H1 (cell line): ENCODE results near the gene GP9. TPM values are rescaled to one million over a fixed set of nuclear protein-coding genes. Genes with fewer than 3 reads are reported as not detected.

Experiments
- ASH2L ChIP-seq: fragments of 200-600, 300-600 bp; sonication (generic); IDR thresholded peaks from one replicate; pipeline ENCODE4 v1.7.1; 2017; ENCODE audit warnings: low read length
- BRCA1 ChIP-seq: IDR thresholded peaks from 2 replicates; pipeline ENCODE4 v1.6.1; 2012; ENCODE audit warnings: low read depth, low read length, improper control_type of control experiment
- CEBPB ChIP-seq: IDR thresholded peaks from 2 replicates; pipeline ENCODE4 v1.6.1; 2012; ENCODE audit warnings: low read depth, low read length
- HDAC2 ChIP-seq, 2 experiments: fragments of 300-600 bp in 1 of 2; sonication (generic) in 1 of 2; IDR thresholded peaks; 2 replicates each; pipeline ENCODE4 v1.6.1; 2011 to 2012; ENCODE audit warnings: low read depth in 2 of 2, low read length in 2 of 2, mild to moderate bottlenecking in 2 of 2, moderate library complexity in 2 of 2, borderline replicate concordance in 1 of 2, inconsistent platforms in 1 of 2
- polyA plus RNA-seq, 7 experiments: library from polyadenylated mRNA; depleted of rRNA in 3 of 7; stranded (reverse) in 5 of 7; unstranded in 2 of 7; fragments of >200 nt in 5 of 7; fragments of 200-250 nt in 2 of 7; gene quantifications; 1 replicate in 5 of 7; 2 replicates in 1 of 7; 4 replicates in 1 of 7; pipeline versions ENCODE4 v1.2.1 to v1.2.3, GENCODE V29; 2011 to 2013; ENCODE audit warnings: missing spikeins in 2 of 7, mixed read lengths in 2 of 7
- total RNA-seq: library from RNA; stranded (reverse); fragmentation: NEBNext Ultra II Directional; extraction: Animal tissue kit (Norgen Biotek cat#: 25700); gene quantifications from 2 replicates; pipeline ENCODE4 v1.2.1, GENCODE V29; 2021

The GP9 gene
- total and polyA plus RNA-seq, 2 of the 8 experiments (the other 6 are each of a cell fraction or from before 2014, with no cell fraction given), result not detected

- TF ChIP-seq BRCA1 (no peak), HDAC2 (IDR thresholded peaks at IDR 0.05; ENCODE audit: borderline replicate concordance in 1 of 2, low read depth in 2 of 2, low read length in 2 of 2) (no peak), CEBPB (no peak), ASH2L (no peak)
Measured at GRCh38 chr3:129054605-129055104, 5.9 kb upstream of the GP9 start (continued).
